Left lung (tissue), 10 donors: ENCODE results near the gene TMIE. TPM values are rescaled to one million over a fixed set of nuclear protein-coding genes. Genes with fewer than 3 reads are reported as not detected.
A peak's percentile ranks its signal among the peaks of the same experiment; 100 is the strongest.

Experiments
- ATAC-seq: fragments of 200-7000 bp; cut with Tn5 transposase; one replicate; pipeline ENCODE4 v1.9.1; 2020; ENCODE audit warnings: moderate library complexity
- DNase-seq, 4 donors: peaks; one replicate each; pipeline ENCODE4 v3.0.0-alpha.2; 2013 to 2020
- H3K27ac ChIP-seq, 2 donors: fragments of 200-600 bp; sonication (generic) in 1 of 2; one replicate each; pipeline versions ENCODE4 v1.5.0 to v1.8.0; 2020 to 2021
- H3K27me3 ChIP-seq, 2 donors: fragments of 200-600 bp; sonication (generic) in 1 of 2; one replicate each; pipeline versions ENCODE4 v1.5.0 to v1.8.0; 2020 to 2021
- H3K36me3 ChIP-seq, 2 donors: fragments of 200-600 bp; sonication (generic) in 1 of 2; one replicate each; pipeline versions ENCODE4 v1.5.0 to v1.8.0; 2020 to 2021
- H3K4me1 ChIP-seq, 2 donors: fragments of 200-600 bp; one replicate each; pipeline ENCODE4 v1.8.0; 2021
- H3K4me3 ChIP-seq, 2 donors: fragments of 200-600 bp; sonication (generic) in 1 of 2; one replicate each; pipeline versions ENCODE4 v1.5.0 to v1.8.0; 2020 to 2021; ENCODE audit warnings: mild to moderate bottlenecking in 1 of 2
- H3K9me3 ChIP-seq, 2 donors: fragments of 200-600 bp; sonication (generic) in 1 of 2; one replicate each; pipeline versions ENCODE4 v1.5.0 to v1.8.0; 2020 to 2021
- intact Hi-C, 2 donors: fragments of 100-400 bp; cut with DNase I; formaldehyde crosslinking; loops; one replicate each; pipeline versions ENCODE4 v1.11.2 to v1.14.2; 2022
- polyA plus RNA-seq, 6 donors: library from polyadenylated mRNA; unstranded; fragments of 120-200 nt; gene quantifications; one replicate each; pipeline ENCODE4 v1.2.1, GENCODE V29; 2013; ENCODE audit not compliant: insufficient read length in 6 of 6
- total RNA-seq, 2 donors: library from RNA; stranded (reverse); fragmentation: NEBNext Ultra II Directional; extraction: Animal tissue kit (Norgen Biotek cat#: 25700); gene quantifications; one replicate each; pipeline ENCODE4 v1.2.1, GENCODE V29; 2021
- TF ChIP-seq, protein P1 (sequence below), 2 donors: fragments of 200-600 bp; sonication (generic) in 1 of 2; IDR thresholded peaks; one replicate each; pipeline versions ENCODE4 v1.5.0 to v1.8.0; 2021; ENCODE audit warnings: antibody characterized with exemption in 2 of 2
- donor health status: DM: no; HTN: yes; CAD: no.
- donor health status: DM: no; HTN: no; CAD: no.

The TMIE gene
- total and polyA plus RNA-seq, 8 donors: 0.23 to 0.82 (median 0.48) TPM; not detected in 1

DNA sequence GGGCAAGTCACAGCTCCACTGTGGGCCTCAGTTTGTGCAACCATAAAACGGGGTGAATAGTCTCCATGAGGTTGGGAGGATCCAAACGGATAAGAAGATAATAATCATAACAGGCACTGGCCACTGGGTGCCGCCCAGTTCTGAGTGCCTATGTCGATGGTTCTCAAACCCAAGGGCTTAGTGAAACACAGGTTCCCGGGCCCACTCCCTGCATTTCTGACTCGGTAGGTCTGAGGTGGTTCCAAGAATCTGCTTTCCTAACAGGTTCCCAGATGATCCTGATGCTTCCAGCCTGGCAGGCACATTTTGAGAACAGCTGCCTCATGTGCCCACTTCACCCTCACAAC is 28.9 kb upstream of the TMIE start:
- Histone ChIP-seq H3K4me3 (no peak overlapping the region), H3K36me3 (peaks cover 0 to 54% of the 10 kb centered on the region in 2 donors), H3K4me1 (no peaks in the 10 kb centered on the region), H3K27me3 (no peaks in the 10 kb centered on the region), H3K27ac (no peak overlapping the region), H3K9me3 (no peaks in the 10 kb centered on the region)
- ATAC-seq (no peak), DNase-seq (peak in 1 of 4 donors; percentile 17)
- intact Hi-C loops: no loop called here
- TF ChIP-seq, protein P1, sequence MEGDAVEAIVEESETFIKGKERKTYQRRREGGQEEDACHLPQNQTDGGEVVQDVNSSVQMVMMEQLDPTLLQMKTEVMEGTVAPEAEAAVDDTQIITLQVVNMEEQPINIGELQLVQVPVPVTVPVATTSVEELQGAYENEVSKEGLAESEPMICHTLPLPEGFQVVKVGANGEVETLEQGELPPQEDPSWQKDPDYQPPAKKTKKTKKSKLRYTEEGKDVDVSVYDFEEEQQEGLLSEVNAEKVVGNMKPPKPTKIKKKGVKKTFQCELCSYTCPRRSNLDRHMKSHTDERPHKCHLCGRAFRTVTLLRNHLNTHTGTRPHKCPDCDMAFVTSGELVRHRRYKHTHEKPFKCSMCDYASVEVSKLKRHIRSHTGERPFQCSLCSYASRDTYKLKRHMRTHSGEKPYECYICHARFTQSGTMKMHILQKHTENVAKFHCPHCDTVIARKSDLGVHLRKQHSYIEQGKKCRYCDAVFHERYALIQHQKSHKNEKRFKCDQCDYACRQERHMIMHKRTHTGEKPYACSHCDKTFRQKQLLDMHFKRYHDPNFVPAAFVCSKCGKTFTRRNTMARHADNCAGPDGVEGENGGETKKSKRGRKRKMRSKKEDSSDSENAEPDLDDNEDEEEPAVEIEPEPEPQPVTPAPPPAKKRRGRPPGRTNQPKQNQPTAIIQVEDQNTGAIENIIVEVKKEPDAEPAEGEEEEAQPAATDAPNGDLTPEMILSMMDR (IDR thresholded peaks at IDR 0.05): no peak

DNA sequence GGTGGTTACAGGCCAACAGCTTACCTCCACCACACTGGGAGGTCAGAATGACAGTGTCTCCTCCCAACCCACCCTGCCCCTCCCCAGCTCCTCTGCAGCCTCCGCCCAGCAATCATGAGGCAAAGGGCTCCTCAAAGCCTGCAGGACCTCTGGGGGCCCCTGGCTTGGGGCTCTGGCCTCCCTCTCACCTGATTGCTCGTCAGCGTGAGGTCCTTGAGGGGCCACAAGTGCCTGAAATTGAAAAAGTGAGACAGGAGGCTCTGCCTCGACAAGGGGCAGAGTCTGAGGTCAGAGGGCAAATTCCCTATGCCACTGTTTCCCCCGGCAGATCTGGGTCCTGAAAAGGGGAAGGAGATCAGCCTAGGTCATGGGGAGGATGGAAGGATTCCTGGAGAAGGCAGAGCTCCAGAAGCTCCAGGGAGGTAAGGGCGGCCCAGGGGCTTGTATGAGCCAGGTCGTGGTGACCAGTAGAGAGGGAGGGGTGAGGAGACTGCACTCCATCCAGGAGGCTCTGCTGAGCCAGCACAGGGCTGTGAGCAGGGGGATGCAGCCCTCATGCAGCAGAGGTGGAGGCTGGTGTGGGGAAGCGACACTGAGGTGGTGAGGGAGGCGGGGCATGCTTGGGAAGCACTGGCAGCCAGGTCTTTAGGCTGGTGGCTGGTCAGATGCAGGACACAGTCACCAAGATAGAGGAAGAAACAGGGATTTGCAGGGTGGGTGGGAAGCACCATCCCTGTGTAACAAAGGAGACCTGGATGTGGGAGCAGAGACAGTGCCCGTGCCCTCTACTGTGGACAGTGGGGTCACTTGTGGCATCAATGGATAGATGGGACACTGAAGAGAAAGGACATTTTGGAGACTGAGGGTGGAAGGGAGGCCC is 27.8 kb upstream of the TMIE start:
- intact Hi-C loops: no loop called here
- Histone ChIP-seq H3K27ac (no peak overlapping the region), H3K36me3 (peaks cover 0 to 54% of the 10 kb centered on the region in 2 donors), H3K9me3 (no peaks in the 10 kb centered on the region), H3K4me1 (no peaks in the 10 kb centered on the region), H3K4me3 (no peak overlapping the region), H3K27me3 (no peaks in the 10 kb centered on the region)
- TF ChIP-seq, protein P1 (IDR thresholded peaks at IDR 0.05): no peak
- no peak for ATAC-seq
- peak in 2 of 4 donors; percentile 22 to 47 for DNase-seq

DNA sequence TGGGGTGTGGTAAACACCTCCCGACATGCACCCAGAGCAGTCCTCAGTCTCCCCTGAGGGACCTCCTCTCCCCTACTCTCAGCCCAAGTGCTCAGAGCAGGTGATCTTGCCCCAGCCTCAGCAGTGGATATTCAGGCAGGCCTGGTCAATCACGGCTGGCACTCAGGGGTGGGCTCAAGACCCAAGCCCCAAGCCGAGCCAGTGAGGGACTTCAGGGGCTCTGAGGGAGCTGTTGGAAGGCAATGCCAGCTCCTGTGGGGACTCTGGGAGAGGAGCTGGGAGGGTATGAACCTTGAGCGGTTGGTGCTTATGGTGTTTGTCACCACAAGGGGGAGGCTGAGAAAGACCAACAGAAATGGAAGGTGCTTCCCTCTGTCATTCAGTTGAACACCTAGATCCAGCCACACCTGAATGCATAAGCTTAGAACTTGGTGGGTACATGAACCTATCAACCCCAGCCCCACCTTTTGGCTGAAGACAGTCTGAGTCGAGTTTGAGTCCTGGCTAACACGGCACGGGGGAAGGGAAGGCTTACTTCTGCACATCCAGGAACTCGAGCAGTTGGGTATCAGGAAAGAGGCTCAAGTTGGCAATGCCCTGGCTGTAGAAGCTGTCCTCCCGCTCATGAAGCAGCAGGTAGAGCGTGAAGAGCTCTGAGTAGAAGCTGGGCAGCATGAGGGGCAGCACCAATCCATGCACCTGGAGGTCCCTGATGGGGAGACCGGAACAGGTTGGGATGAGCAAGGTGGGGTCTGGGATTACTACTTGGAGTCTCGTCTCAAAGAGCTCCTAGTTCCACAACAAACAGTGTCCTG is 27.0 kb upstream of the TMIE start:
- Histone ChIP-seq H3K27ac (no peak overlapping the region), H3K4me1 (no peaks in the 10 kb centered on the region), H3K27me3 (no peaks in the 10 kb centered on the region), H3K9me3 (no peaks in the 10 kb centered on the region), H3K4me3 (no peak overlapping the region), H3K36me3 (peaks cover 0 to 63% of the 10 kb centered on the region in 2 donors)
- ATAC-seq (no peak), DNase-seq (peak in 2 of 4 donors; percentile 26 to 47)
- TF ChIP-seq, protein P1 (IDR thresholded peaks at IDR 0.05): peak in 1 of 2 donors; percentile 6
- intact Hi-C loops: no loop called here

DNA sequence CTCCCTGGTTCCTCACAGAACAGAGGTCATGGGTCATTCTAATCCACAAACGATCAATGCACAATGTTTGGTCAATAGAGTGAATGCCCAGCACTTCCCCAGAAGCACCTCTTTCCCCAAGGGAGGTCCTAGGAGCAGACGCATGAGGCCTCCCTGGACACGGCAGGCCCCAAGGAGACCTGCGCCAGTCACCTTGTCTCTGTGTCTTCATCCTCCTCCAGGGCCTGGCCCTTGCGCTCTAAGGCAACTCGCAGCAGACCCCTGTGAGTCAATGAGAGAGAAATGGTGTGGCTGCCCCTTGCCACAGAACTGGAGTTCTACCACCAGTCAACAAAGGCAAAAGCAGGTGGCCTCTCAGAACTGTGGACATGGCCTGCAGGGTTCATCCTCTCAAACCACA is 25.8 kb upstream of the TMIE start:
- peaks cover 0 to 73% of the 10 kb centered on the region in 2 donors for H3K36me3 ChIP-seq
- H3K4me3 ChIP-seq: no peak overlapping the region
- H3K9me3 ChIP-seq: no peaks in the 10 kb centered on the region
- ATAC-seq: no peak
- no peaks in the 10 kb centered on the region for H3K27me3 ChIP-seq
- TF ChIP-seq, protein P1 (IDR thresholded peaks at IDR 0.05): no peak
- peak in 2 of 4 donors; percentile 26 for DNase-seq
- no peaks in the 10 kb centered on the region for H3K4me1 ChIP-seq
- H3K27ac ChIP-seq: no peak overlapping the region
- intact Hi-C loops: no loop called here
